ENCODE data around the gene CROCC2. TPM values are rescaled to one million over a fixed set of nuclear protein-coding genes. Genes with fewer than 3 reads are reported as not detected.

The CROCC2 gene
- total and polyA plus RNA-seq, 2 of the 13 experiments (the other 11 are each of a cell fraction or from before 2014, with no cell fraction given): not detected

GRCh38 chr2:240857039-240858008 is 48.8 kb upstream of the CROCC2 start (continued):
- TF ChIP-seq MLXIP (CRISPR knock-in tag; IDR thresholded peaks at IDR 0.05; ENCODE audit: borderline replicate concordance) (peak; percentile 89; the same call in 1 of the 2 replicates), TEAD3 (CRISPR knock-in tag; optimal IDR thresholded peaks at IDR 0.05; ENCODE audit: borderline replicate concordance) (peak; percentile 80), TBX2 (CRISPR knock-in tag; IDR thresholded peaks at IDR 0.05; ENCODE audit: borderline replicate concordance) (peak; percentile 99), RNF2 (conservative IDR thresholded peaks at IDR 0.05; ENCODE audit: low read depth) (peak; percentile 99), HOXA5 (CRISPR knock-in tag; IDR thresholded peaks at IDR 0.05) (peak; percentile 91), MBNL3 (CRISPR knock-in tag; conservative IDR thresholded peaks at IDR 0.05) (no peak), HNF4G (IDR thresholded peaks at IDR 0.05; ENCODE audit: borderline replicate concordance, low read depth, low read length) (peak; percentile 97), HNF4G (CRISPR knock-in tag; IDR thresholded peaks at IDR 0.05; ENCODE audit: borderline replicate concordance, low read depth) (peak; percentile 99), GFI1 (CRISPR knock-in tag; IDR thresholded peaks at IDR 0.05; ENCODE audit: borderline replicate concordance) (peak; percentile 87; the same call in 1 of the 2 replicates), REPIN1 (CRISPR knock-in tag; IDR thresholded peaks at IDR 0.05; ENCODE audit: borderline replicate concordance, low read depth) (peak; percentile 94), STAG1 (CRISPR knock-in tag; IDR thresholded peaks at IDR 0.05) (peak; percentile 40; the same call in 1 of the 2 replicates)

Measured in HepG2 (cell line).